Trophoblast cell (in vitro differentiated cells and primary cell): ENCODE measurements around the gene RIMBP2.

Experiments
- DNase-seq, 2 donors: peaks; one replicate each; pipeline ENCODE4 v3.0.0-alpha.2; 2016
- H2AFZ ChIP-seq: 2 replicates; pipeline ENCODE4 v1.6.1; 2013; ENCODE audit warnings: low read length, moderate library complexity, mild to moderate bottlenecking; ENCODE audit not compliant: insufficient read depth, poor library complexity
- H2AK5ac ChIP-seq: 2 replicates; pipeline ENCODE4 v1.6.1; 2013; ENCODE audit warnings: mild to moderate bottlenecking, low read length
- H2BK120ac ChIP-seq: 2 replicates; pipeline ENCODE4 v1.6.1; 2013; ENCODE audit warnings: low read length, mild to moderate bottlenecking, moderate library complexity; ENCODE audit not compliant: insufficient read depth, poor library complexity
- H2BK12ac ChIP-seq: 2 replicates; pipeline ENCODE4 v1.6.1; 2013; ENCODE audit warnings: mild to moderate bottlenecking, low read length, moderate library complexity
- H2BK5ac ChIP-seq: 2 replicates; pipeline ENCODE4 v1.6.1; 2013; ENCODE audit warnings: low read length, low read depth, moderate library complexity, mild to moderate bottlenecking; ENCODE audit not compliant: poor library complexity
- H3K14ac ChIP-seq: 2 replicates; pipeline ENCODE4 v1.6.1; 2013; ENCODE audit warnings: mild to moderate bottlenecking, low read length
- H3K18ac ChIP-seq: 2 replicates; pipeline ENCODE4 v1.6.1; 2013; ENCODE audit warnings: mild to moderate bottlenecking, low read length
- H3K23ac ChIP-seq: 2 replicates; pipeline ENCODE4 v1.6.1; 2013; ENCODE audit warnings: low read length
- H3K27ac ChIP-seq: 2 replicates; pipeline ENCODE4 v1.5.1; 2013; ENCODE audit warnings: low read depth, mild to moderate bottlenecking, inconsistent platforms, low read length, moderate library complexity
- H3K27me3 ChIP-seq: 2 replicates; pipeline ENCODE4 v1.6.1; 2013; ENCODE audit warnings: inconsistent platforms, mild to moderate bottlenecking, low read length, moderate library complexity; ENCODE audit not compliant: insufficient read depth
- H3K36me3 ChIP-seq, 2 experiments: 1 replicate in 1 of 2; 2 replicates in 1 of 2; pipeline ENCODE4 v1.6.1; 2013; ENCODE audit warnings: low read length in 2 of 2, mild to moderate bottlenecking in 2 of 2, moderate library complexity in 1 of 2; ENCODE audit not compliant: insufficient read depth in 2 of 2, control insufficient read depth in 1 of 2
- H3K4ac ChIP-seq: 2 replicates; pipeline ENCODE4 v1.6.1; 2013; ENCODE audit warnings: low read depth, mild to moderate bottlenecking, low read length, moderate library complexity
- H3K4me1 ChIP-seq, 2 experiments: 1 replicate in 1 of 2; 2 replicates in 1 of 2; pipeline ENCODE4 v1.6.1; 2013; ENCODE audit warnings: low read length in 2 of 2, mild to moderate bottlenecking in 2 of 2, moderate library complexity in 1 of 2; ENCODE audit not compliant: insufficient read depth in 2 of 2, control insufficient read depth in 1 of 2
- H3K4me2 ChIP-seq: 2 replicates; pipeline ENCODE4 v1.6.1; 2013; ENCODE audit warnings: inconsistent platforms, mild to moderate bottlenecking, low read length, moderate library complexity
- H3K4me3 ChIP-seq: 2 replicates; pipeline ENCODE4 v1.5.1; 2013; ENCODE audit warnings: mild to moderate bottlenecking, low read depth, low read length, inconsistent platforms
- H3K79me1 ChIP-seq: one replicate; pipeline ENCODE4 v1.6.1; 2013; ENCODE audit warnings: low read length
- H3K79me2 ChIP-seq: 2 replicates; pipeline ENCODE4 v1.6.1; 2013; ENCODE audit warnings: low read length, mild to moderate bottlenecking; ENCODE audit not compliant: control insufficient read depth, insufficient read depth, poor library complexity
- H3K9ac ChIP-seq: 2 replicates; pipeline ENCODE4 v1.6.1; 2013; ENCODE audit warnings: mild to moderate bottlenecking, low read length
- H3K9me3 ChIP-seq: 2 replicates; pipeline ENCODE4 v1.6.1; 2013; ENCODE audit warnings: low read depth, mild to moderate bottlenecking, control low read depth, inconsistent platforms, low read length; ENCODE audit not compliant: insufficient read depth
- H4K12ac ChIP-seq: 2 replicates; pipeline ENCODE4 v1.6.1; 2013; ENCODE audit warnings: low read depth, mild to moderate bottlenecking, low read length, moderate library complexity
- H4K8ac ChIP-seq: 2 replicates; pipeline ENCODE4 v1.6.1; 2013; ENCODE audit warnings: low read depth, mild to moderate bottlenecking, low read length, moderate library complexity
- H4K91ac ChIP-seq: one replicate; pipeline ENCODE4 v1.6.1; 2013; ENCODE audit warnings: low read depth, mild to moderate bottlenecking, low read length, moderate library complexity
- WGBS: extraction: QIAGEN DNeasy Blood & Tissue Kit; methylation state at CpG from one replicate; pipeline ENCODE4 v1.1.7; 2013; ENCODE audit warnings: missing lambda C conversion rate; ENCODE audit not compliant: insufficient read length, insufficient coverage; ENCODE audit errors: extremely low coverage; 5-methylcytosine and 5-hydroxymethylcytosine counted together

The RIMBP2 gene

DNA sequence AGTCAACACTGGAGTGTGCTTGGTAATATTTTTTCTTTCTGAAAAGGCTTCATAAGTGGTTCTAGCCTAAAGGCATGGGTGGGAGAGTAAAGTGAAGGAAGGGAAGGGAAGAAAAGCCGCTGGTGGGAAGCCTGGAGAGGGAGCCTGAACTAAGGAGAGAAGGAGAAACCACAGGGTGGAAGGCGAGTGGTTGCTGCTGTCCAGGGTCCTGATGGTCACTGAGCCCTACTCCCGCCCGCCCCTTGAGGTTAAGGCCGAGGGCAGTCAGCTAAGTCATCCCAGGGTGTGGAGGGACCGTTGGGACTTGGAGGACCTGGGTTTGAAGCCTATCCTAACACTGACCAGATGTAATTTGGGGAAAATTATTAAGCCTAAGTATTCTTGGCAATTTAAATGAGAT, 189.3 kb downstream of the RIMBP2 start:
- no peaks in the 10 kb centered on the region for H3K36me3 ChIP-seq
- H3K18ac ChIP-seq, result no peak overlapping the region
- H3K79me1 ChIP-seq, result no peaks in the 10 kb centered on the region
- no peak overlapping the region for H4K91ac ChIP-seq
- no peak overlapping the region for H2AK5ac ChIP-seq
- no peaks in the 10 kb centered on the region for H3K9me3 ChIP-seq
- no peak overlapping the region for H3K4me2 ChIP-seq
- H3K4me3 ChIP-seq, result no peak overlapping the region
- WGBS, result no CpG with 5 or more reads among the region's 6 CpGs
- H3K4ac ChIP-seq, result no peak overlapping the region
- H4K8ac ChIP-seq, result no peak overlapping the region
- H3K79me2 ChIP-seq, result no peaks in the 10 kb centered on the region
- no peak overlapping the region for H3K27ac ChIP-seq
- H2BK12ac ChIP-seq, result no peak overlapping the region
- H2BK120ac ChIP-seq, result no peak overlapping the region
- no peak overlapping the region for H4K12ac ChIP-seq
- no peak overlapping the region for H3K14ac ChIP-seq
- H3K9ac ChIP-seq, result no peak overlapping the region
- H3K27me3 ChIP-seq, result no peaks in the 10 kb centered on the region
- no peak overlapping the region for H2BK5ac ChIP-seq
- H2AFZ ChIP-seq, result no peak overlapping the region
- peak in 1 of 2 donors; percentile 41 for DNase-seq
- H3K4me1 ChIP-seq, result no peaks in the 10 kb centered on the region
- no peak overlapping the region for H3K23ac ChIP-seq

DNA sequence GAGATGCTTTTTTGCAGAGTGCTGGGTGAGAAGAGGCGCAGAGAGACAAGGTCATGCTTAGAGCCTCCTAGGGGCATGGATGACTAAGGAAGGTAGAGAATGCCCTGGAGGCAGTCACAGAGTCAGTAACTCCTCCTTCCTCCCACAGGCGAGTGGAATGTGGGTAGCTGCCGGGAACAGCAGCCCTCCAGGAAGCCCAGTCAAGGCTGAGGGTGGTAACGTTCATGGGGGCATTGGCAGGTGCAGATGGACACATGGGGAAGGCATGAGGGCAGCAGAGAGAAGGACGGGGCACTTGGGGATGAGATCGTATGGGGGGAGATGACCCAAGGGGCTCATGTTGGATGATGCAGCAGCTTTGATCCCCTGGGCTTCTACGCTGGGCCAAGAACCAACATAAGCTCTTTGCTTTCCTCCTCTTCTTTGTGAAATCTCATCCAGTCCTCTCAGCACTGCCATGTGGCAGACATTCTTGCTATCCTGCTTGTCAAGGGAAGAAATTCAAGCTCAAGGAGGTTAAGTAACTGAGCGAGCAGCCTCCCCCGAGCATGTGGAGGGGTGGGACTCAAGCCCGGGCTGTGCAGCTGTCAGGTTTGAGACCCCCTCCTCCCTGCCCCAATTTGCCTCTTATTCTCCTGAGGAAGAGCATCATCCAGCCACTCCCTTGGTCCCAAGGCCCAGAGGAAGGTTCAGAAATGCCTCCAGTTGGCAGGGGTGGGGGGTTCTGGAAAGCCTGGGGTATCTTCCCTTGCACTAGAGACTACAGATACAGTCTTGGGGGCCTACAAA, 190.5 kb downstream of the RIMBP2 start:
- H3K4me1 ChIP-seq, result no peaks in the 10 kb centered on the region
- no peaks in the 10 kb centered on the region for H3K36me3 ChIP-seq
- no peak overlapping the region for H3K27ac ChIP-seq
- no peak overlapping the region for H4K8ac ChIP-seq
- H3K79me1 ChIP-seq, result no peaks in the 10 kb centered on the region
- H2AFZ ChIP-seq, result no peak overlapping the region
- no peak overlapping the region for H3K18ac ChIP-seq
- H3K4me2 ChIP-seq, result no peak overlapping the region
- H3K9ac ChIP-seq, result no peak overlapping the region
- H3K4ac ChIP-seq, result no peak overlapping the region
- no peaks in the 10 kb centered on the region for H3K27me3 ChIP-seq
- no peak overlapping the region for H2BK12ac ChIP-seq
- H2AK5ac ChIP-seq, result no peak overlapping the region
- no peaks in the 10 kb centered on the region for H3K9me3 ChIP-seq
- H3K79me2 ChIP-seq, result no peaks in the 10 kb centered on the region
- no peak overlapping the region for H3K23ac ChIP-seq
- no peak overlapping the region for H4K12ac ChIP-seq
- no peak overlapping the region for H2BK5ac ChIP-seq
- H4K91ac ChIP-seq, result no peak overlapping the region
- DNase-seq, result no peak
- H3K4me3 ChIP-seq, result no peak overlapping the region
- no peak overlapping the region for H3K14ac ChIP-seq
- no peak overlapping the region for H2BK120ac ChIP-seq
- no CpG with 5 or more reads among the region's 10 CpGs for WGBS

DNA sequence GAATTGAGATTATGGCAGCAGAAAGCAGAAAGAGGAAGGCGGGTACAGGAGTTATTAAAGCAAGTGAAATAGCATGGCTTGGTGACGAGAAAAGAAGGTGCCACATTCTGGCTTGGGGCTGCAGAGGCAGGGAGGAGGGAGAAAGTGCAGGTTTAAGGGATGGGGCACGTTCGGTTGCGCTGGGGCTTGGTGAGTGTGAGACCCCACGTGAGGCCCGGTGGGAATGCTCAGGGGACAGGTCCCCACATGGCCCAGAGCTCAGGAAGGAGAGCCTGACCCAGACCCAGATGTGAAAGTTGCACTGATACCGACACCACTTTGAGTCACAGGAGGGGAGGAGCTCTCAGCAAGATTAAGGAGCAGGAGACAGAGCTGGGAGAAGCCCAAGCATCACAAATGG, 191.3 kb downstream of the RIMBP2 start:
- H4K12ac ChIP-seq, result no peak overlapping the region
- no peak overlapping the region for H2BK12ac ChIP-seq
- no peak overlapping the region for H3K4me2 ChIP-seq
- no peaks in the 10 kb centered on the region for H3K9me3 ChIP-seq
- H3K9ac ChIP-seq, result no peak overlapping the region
- H2BK5ac ChIP-seq, result no peak overlapping the region
- H3K79me1 ChIP-seq, result no peaks in the 10 kb centered on the region
- no peak overlapping the region for H2AFZ ChIP-seq
- H3K4ac ChIP-seq, result no peak overlapping the region
- H3K18ac ChIP-seq, result no peak overlapping the region
- no peak overlapping the region for H2AK5ac ChIP-seq
- H3K14ac ChIP-seq, result no peak overlapping the region
- no peaks in the 10 kb centered on the region for H3K4me1 ChIP-seq
- no peak overlapping the region for H3K23ac ChIP-seq
- no peak for DNase-seq
- H2BK120ac ChIP-seq, result no peak overlapping the region
- H3K27ac ChIP-seq, result no peak overlapping the region
- no peak overlapping the region for H3K4me3 ChIP-seq
- no peaks in the 10 kb centered on the region for H3K79me2 ChIP-seq
- no CpG with 5 or more reads among the region's 8 CpGs for WGBS
- no peak overlapping the region for H4K8ac ChIP-seq
- no peaks in the 10 kb centered on the region for H3K27me3 ChIP-seq
- no peaks in the 10 kb centered on the region for H3K36me3 ChIP-seq
- no peak overlapping the region for H4K91ac ChIP-seq

DNA sequence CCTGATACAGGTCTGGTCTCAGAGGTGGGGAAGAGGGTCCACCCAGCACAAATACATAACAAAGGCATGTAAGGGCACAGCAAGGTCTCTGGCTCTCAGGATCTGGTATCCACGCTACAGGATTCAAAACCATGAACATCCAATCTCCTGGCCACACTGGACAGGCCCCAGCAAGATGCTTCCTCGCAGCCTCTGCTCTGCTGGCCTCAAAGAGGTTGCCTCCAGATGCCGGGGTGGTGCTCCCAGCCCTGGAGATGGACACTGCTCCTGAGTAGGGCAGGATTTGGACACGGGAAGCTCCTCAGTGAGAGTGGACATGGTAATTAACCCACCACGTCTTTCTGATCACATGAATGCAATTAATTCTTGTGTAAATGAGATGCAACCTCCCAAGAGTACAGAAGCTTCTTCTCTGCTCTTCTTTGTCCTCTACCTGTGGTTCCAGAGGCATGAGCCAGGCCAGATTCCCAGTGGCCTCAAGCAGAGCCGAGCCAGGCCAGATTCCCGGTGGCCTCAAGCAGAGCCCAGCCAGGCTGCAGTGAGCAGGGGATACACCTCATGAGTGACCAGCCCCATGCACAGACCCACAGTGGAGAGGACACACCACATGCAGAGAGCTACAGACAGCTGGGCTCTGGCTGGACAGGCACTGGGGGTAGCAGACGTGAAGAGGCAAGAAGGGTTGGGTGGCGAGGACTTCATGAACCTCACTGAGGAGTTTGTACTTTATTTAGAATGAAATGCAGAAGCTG, 192.1 kb downstream of the RIMBP2 start:
- Histone ChIP-seq H2BK120ac (no peak overlapping the region), H3K36me3 (no peaks in the 10 kb centered on the region), H3K14ac (no peak overlapping the region), H4K8ac (no peak overlapping the region), H3K4ac (no peak overlapping the region), H3K9ac (no peak overlapping the region), H3K4me2 (no peak overlapping the region), H2AK5ac (no peak overlapping the region), H3K9me3 (no peaks in the 10 kb centered on the region), H4K12ac (no peak overlapping the region), H3K79me2 (no peaks in the 10 kb centered on the region), H3K27me3 (no peaks in the 10 kb centered on the region), H3K4me1 (no peaks in the 10 kb centered on the region), H3K79me1 (no peaks in the 10 kb centered on the region), H3K4me3 (no peak overlapping the region), H3K27ac (no peak overlapping the region), H2AFZ (no peak overlapping the region), H4K91ac (no peak overlapping the region), H3K18ac (no peak overlapping the region), H3K23ac (no peak overlapping the region), H2BK5ac (no peak overlapping the region), H2BK12ac (no peak overlapping the region)
- WGBS, result no CpG with 5 or more reads among the region's 9 CpGs
- DNase-seq, result no peak
